ENCODE data around the gene PSENEN.

- no peak for TF ChIP-seq POLR2AphosphoS5 (IDR thresholded peaks at IDR 0.05; ENCODE audit: low read depth, low read length)
- TF ChIP-seq REST (IDR thresholded peaks at IDR 0.05; ENCODE audit: insufficient read depth in 1 of 2, low read depth in 2 of 2, low read length in 2 of 2), result no peak
- no peak for TF ChIP-seq TAF1 (IDR thresholded peaks at IDR 0.05; ENCODE audit: borderline replicate concordance, insufficient read depth, low read length)
- TF ChIP-seq SIN3A (IDR thresholded peaks at IDR 0.05; ENCODE audit: borderline replicate concordance, insufficient read depth, low read length), result no peak
- no peak for TF ChIP-seq FOXP2 (optimal IDR thresholded peaks at IDR 0.05; ENCODE audit: borderline replicate concordance, extremely low read depth, extremely low read length, insufficient read depth)
Observed at GRCh38 chr19:35741203-35741515, 4.3 kb upstream of the PSENEN start.
